NCI-H226 (cell line): Measurements from ENCODE around the gene CDH4.

Experiments
- DNase-seq: peaks from one replicate; pipeline ENCODE4 v3.0.0-alpha.2; 2015

CDH4 gene

GRCh38 chr20:61251529-61252393 is at the start of gene CDH4:
Gene CDH4 (plus strand): TSS chr20:61252261.
- DNase-seq: peak; percentile 38

GRCh38 chr20:61203320-61203719 is 48.7 kb upstream of the CDH4 start:
- no peak for DNase-seq

GRCh38 chr20:61204206-61204605 is 47.9 kb upstream of the CDH4 start:
- no peak for DNase-seq

GRCh38 chr20:61205769-61206168 is 46.3 kb upstream of the CDH4 start:
- DNase-seq: no peak

- no peak for DNase-seq
Observed at GRCh38 chr20:61210862-61211261, 41.2 kb upstream of the CDH4 start.

GRCh38 chr20:61217848-61218247 is 34.2 kb upstream of the CDH4 start:
- DNase-seq: no peak

- DNase-seq: peak; percentile 12
Observed at GRCh38 chr20:61219021-61219431, 33.0 kb upstream of the CDH4 start.

DNA sequence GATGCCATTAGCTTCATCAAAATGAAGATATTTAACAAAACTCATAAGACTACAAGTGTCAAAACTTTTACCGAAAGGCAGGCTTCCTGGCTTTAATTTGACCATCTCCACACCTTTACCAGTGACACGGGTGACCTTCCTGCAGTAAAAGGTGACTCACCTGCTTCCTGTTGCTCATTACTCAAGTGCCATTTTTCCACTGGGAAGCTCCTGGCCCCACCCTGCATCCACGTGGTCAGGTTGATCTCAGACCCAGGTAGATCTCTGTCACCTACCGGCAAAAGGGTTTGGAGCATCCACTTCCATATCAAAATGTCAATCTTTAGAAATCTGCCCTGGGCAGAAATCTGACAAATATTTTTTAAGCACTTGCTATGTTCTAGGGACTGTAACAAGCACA is 31.9 kb upstream of the CDH4 start:
- no peak for DNase-seq

DNA sequence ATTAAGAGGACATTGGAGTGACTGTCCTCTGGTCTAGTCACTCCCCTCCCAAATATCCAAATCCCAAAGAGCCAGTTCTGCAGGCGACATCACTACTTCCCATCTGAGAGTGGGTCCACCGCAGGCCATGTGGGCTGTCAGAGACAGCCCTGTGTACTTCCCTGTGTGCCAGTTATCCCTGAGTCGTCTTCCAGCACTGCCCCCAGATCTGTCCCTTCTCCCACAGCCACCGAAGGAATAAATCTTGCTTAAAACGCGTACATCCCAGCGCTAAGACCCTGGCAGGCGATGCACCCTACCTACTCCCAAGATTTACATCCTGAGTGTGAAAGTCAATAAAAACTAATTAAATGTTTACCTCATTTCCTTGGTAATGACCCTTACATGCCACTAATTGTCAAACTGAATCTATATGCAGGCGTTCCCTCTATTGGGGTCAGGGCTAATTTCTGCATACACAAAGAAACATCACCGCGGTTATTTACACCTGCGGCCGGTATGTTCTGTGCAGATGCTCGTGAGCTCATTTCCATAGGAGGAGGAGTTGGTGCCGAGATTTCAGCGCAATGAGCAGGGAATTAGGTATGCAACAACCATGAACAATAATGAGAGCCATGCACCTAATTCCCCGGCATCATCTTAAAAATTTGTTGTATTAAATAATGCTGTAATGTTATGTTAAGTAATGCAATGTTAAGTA is 31.3 kb upstream of the CDH4 start:
- DNase-seq: no peak

GRCh38 chr20:61222699-61223098 is 29.4 kb upstream of the CDH4 start:
- no peak for DNase-seq

DNA sequence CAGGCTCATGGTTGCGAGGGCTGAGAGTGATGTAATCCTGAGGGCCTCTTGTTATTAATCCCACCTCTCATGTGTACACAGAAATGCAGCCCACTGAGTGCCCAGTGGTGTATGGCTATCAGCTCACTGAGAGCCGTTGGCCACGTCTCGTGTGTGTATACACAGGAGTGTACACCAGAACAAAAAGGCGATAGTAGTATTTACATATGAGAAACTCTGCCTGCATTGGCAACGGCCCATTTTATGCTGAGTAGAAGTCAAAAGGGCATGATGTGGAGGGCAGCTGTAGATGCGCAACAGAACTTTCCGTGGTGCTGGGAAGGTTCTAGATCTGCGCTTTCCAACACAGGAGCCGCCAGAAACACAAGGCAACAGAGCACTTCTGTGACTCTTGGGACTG is 28.9 kb upstream of the CDH4 start:
- no peak for DNase-seq

DNA sequence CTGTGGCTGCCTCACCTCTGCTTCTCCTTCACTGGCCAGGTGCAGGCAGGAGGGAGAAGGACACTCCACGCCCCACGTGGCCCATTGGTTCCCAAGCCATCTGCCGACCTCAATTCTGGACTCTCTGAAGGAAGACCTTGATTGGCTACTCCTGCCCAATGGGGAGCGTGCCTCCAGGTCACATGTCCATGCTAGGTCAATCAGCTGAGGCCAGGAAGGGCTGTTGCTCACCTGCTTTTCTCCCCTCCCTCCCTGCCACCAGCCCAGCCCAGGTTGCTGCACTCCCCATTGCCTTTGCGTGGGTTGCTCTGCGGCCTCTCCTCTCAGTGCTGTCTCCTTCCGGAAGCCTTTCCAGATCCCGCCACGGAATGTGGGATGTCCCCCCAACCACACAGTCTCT is 21.9 kb upstream of the CDH4 start:
- DNase-seq: no peak

DNA sequence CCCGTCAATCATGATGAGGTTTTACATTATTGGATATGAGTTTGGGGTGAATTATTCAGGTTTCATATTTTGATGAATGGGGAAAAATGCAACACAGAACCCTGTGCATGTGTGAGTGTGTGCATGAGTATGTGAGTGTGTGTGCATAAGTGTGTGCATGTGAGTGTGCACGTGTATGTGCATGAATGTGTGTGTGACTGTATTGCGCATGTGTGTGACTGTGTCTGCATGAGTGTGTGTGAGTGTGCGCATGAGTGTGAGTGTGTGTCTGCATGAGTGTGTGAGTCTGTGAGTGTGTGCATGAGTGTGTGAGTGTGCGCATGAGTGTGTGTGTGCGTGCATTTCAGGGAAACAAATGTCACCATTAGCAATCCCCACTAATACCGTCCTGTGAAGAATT is 18.5 kb upstream of the CDH4 start:
- DNase-seq: no peak

- DNase-seq: no peak
Observed at GRCh38 chr20:61234224-61234890, 17.7 kb upstream of the CDH4 start.

DNA sequence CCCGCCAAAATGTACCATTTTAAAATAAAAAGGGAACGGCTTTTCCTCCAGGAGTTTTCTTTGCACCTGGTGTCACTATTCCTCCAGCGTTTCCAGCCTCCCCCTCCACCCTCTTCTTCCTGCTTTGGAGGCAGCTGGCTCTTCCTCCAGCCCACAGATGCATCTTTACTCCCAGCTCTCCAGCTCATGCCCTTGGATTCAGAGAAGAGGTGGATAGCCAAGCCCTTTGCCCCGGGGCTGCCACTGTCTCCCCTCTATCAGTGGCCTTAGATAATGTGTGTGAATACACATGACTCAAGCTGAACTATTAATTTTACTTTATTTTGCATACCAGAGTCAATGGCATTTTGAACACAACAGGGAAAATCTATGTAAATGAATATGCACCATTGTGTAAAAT is 15.3 kb upstream of the CDH4 start:
- no peak for DNase-seq

DNA sequence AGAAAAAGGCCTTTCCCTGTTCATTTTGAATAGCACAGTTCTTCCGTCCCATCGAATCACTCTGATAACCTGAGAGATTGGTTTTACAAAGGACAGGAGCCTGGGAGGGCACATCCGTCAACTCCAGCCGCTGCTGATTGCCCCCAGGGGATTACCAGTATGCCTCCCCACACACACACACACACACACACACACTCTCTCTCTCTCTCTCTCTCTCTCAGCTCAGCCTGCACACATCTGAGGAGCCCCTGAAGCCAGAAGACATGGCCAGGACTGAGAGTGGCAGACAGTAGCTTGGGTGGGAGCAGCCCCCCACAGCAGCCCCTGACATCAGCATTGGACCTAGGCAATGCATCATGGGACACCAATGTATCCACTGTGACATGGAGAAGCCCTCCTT is 13.2 kb upstream of the CDH4 start:
- no peak for DNase-seq

GRCh38 chr20:61240814-61241213 is 11.2 kb upstream of the CDH4 start:
- no peak for DNase-seq

DNA sequence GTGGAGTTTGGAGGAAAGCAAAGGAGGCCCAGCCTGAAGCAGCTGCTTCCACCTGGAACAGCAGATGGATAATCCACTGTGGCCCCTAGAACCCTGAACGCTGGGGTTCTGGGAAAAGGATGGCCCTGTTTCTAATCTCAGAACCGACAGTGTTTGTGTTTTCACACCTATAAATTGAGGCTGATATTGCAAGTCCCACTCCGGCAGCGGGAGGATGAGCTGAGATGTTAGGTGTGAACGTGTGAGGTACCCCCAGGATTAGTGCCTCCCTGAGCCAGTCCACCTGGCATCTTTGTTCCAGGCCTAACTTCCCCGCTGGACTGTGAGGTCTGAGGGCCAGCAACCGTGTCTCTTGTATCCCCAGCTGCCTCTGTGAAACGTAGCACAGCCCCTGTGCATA is 7.8 kb upstream of the CDH4 start:
- DNase-seq: no peak

- no peak for DNase-seq
Observed at GRCh38 chr20:61246269-61246668, 5.8 kb upstream of the CDH4 start.

GRCh38 chr20:61249626-61250025 is 2.4 kb upstream of the CDH4 start:
- DNase-seq: no peak

GRCh38 chr20:61252601-61253263 is 671 bp downstream of the CDH4 start:
- DNase-seq: no peak

DNA sequence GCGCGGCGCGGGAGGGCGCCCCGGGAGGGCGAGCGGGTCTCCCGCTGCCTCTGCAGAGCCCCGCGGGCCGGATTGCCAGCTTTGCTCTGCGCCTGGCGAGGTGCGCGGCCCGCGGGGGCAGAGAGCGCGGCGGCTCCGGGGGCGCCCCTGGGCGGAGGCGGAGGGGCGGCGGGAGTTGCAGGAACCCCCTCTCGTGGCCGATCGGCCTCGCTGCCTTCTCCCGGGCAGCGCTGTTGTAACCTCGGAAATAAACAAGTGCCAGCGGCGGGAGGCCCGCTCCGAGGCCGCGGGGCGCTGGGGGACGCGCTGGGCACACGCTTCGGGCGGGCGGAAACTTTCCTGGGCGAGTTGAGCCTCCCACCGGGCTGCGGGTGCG is 1.2 kb downstream of the CDH4 start:
- DNase-seq: peak; percentile 36
